NCI-H2081 (cell line): Measurements from ENCODE around the gene ANK2.

Experiments
- DNase-seq, 2 experiments: peaks; one replicate each; lab custom pipeline; 2025; lab: John Stamatoyannopoulos, UW

Gene ANK2

DNA sequence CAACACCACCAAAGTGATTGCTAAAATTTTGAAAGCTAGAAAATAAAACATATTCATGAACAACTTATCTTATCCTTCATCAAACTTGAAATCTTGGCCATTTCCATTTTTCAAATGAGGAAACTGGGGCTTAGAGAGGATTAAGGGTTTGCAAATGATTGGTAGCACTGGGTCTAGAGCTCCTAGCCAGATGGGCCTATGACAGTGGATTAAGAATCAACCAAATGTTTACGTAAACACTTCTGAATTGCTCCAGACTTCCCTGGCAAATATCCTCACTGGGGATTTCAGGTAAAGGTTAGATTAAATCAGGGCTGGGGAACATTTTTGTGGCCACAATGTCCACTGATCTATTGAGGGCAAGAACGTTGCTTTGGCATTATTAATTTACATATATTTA is 241.2 kb downstream of the ANK2 start:
- no peak for DNase-seq

DNA sequence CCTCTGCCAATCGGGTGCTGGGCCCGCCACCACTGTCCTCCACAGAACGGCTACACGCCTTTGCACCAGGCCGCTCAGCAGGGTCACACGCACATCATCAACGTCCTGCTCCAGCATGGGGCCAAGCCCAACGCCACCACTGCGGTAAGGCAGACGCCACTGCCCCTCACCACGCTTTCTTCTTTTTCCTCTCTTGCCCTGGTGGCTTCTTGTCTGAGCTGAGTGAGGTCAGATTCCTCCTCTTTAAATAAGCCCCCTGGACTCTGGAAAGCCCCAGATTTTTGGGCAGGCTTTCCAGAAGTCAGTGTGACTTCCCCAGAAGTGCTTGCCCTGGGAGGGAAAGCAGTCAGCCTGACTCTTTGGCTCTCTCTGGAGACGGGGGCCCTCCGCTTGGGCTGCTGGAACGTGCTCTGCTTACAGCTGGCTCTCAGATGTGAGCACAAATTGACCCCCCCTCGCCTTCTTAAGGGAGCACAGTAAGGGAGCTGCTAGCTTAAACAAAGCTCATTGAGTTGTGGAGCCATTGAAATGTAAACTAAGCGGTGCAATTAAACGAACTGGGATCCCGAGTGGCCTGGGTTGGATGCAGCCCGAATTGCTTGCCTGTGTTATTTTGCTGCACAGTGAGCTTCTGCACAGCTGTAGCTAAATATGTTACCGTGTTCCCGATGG is 243.1 kb downstream of the ANK2 start:
- DNase-seq = peak in 1 of 2 experiments; percentile 19

DNA sequence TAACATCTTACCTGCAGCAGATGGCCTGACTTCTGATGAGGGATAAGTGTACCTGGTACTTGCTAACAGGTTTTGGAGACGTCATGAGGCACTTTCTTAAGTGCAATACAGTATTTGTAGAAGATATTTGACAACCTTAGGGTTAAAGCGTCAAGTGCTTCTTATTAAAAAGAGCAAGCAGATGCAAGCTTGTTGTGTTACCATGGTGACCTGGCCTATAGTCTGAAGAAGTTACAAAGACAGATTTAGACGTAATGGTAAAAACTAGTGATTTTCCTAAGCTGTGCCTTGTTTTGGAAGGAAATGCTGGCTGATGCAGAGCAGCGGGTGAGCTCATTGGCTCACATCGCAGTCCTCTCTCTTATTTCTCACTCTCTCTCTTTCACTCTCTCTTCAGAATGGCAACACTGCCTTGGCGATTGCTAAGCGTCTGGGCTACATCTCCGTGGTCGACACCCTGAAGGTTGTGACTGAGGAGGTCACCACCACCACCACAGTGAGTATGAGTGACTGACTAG is 243.6 kb downstream of the ANK2 start:
- no peak for DNase-seq

DNA sequence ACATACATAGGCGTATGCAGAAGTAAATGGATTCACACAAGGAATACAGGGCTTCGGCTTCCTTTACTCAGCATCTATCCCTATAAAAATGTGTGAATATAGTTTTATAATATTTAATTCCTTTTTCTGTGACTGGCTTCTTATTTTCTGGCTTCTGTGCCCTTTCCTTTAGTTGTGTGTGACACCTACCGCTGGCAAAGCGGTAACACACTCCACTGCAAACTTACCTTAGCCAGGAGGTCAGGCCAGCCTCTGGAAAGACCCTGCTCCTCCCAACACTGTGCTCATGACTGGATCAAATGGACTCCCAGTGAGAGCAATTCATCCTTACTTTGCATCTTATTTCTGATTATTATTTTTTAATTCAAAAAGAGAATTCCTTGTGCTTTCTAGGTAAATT is 244.2 kb downstream of the ANK2 start:
- no peak for DNase-seq

DNA sequence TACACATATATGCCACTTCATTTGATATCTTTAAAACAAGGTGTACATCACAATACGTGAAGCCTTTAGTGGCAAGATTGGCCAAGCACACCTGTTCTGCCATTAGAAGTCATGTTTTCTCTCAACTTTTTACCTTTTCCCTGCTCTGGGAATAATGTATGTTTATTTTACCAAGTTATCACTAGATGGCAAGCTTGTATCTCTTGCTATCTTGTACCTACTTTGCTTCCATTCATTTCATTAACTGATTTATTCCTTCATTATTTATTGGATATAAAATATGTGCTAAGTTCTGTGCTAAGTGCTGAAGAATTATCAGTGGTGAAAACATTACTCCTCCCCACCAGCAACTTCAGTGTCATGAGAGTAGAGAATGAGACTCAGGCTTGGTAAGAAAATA is 245.5 kb downstream of the ANK2 start:
- DNase-seq = no peak

DNA sequence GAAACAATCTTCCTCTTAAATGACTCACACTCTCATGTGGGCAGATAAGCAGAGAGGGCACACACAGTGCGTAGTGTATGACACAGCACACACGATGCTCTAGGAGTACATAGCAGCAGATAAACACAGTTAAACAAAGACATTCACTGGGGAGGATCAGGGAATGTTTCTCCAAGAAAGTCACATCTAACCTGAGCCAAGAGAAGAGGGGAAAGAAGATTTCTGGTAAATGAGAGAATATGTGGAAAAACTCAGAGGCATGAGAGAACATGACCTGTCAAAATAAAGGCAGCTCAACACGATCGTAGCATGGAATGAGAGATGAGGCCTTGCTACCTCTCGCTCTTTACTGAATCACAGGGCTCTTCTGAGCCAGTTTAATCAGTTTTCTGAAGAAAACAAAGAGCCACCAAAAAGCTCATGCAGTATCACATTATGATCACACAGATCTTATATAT is 251.0 kb downstream of the ANK2 start:
- DNase-seq = no peak

DNA sequence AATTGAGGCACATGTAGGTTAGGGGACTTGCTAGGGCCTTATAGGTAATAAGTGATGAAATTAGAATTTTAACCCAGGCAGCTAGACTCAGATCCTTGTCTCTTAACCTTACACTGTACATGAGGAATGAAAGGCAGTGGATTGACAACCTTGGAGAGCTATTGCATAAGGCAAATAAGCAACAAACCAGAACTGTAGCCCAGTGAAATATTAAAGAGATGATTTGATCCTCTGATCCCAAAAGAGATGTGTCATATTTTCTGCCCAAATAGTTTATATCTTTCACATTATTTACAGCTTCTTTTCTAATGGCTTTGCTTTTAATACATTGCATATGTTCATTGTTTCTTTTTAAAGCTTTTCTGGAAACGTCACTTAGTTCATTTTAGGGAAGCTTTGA is 252.6 kb downstream of the ANK2 start:
- no peak for DNase-seq

DNA sequence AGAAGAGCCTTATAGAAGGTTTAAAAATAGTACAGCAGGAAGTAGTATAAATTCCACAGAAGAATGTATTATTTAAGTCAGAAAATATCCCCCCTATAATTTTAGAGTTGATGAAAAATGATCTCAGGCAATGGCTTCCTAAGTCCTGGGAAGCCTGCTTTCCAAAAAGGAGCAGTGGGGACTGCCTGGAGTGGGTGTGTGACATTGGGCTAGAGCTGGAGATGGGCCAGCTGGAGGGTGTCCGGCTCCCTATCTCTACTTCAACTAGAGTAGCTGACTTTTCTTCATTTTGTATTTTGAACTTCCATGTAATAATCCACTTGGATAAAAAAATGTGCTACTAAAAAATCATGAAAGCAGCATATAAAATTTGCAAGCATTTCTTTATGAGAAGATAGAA is 253.9 kb downstream of the ANK2 start:
- DNase-seq = no peak

DNA sequence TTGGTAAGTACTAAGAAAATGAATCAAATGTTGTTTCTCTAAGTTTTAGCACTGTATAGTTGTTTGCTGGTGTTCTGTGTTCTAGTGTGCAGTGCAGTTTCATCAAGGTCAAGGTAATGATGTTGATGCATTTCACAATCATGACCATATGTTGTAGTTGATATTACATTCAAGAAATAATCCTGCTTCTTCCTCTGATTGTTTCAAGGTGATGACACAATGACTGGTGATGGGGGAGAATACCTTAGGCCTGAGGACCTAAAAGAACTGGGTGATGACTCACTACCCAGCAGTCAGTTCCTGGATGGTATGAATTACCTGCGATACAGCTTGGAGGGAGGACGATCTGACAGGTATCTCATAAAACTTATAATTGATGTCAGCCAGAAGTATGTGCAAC is 261.6 kb downstream of the ANK2 start:
- DNase-seq = no peak

DNA sequence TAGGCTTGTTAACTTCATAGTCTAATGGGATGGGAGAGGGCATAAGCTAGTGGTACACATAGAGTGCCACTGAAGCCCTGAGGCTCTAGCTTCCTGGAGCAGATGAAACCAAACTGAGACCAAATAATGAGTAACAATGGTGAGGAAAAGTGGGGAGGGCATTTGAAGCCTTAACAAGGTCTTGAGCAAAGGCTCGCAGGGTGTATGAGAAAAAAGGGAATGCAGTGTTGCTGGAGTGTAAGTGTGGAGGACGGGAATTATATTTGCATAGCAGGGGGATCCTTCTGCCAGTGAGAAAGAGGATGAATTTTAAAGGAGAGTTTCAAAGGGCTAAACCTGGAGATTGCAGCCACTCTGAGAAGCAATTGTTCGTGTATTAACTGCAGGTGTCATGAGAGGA is 263.1 kb downstream of the ANK2 start:
- no peak for DNase-seq

DNA sequence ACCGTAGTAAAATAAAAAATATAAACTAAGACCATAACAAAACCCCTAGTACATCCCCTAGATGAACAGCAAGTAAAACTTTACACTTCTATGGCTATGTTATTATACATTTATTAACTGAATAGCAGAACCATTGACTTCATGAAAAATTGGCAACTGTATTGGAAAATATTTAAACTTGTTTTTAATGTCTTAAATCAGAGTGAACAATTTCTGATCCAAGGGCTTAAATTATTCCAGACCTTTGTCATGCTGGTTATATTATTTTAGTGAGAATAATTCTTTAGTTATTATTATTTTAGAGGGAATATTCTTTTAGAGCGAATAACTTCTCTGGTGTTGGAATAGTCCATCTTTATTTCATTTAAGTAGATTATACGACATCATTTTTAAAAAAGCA is 265.0 kb downstream of the ANK2 start:
- no peak for DNase-seq

DNA sequence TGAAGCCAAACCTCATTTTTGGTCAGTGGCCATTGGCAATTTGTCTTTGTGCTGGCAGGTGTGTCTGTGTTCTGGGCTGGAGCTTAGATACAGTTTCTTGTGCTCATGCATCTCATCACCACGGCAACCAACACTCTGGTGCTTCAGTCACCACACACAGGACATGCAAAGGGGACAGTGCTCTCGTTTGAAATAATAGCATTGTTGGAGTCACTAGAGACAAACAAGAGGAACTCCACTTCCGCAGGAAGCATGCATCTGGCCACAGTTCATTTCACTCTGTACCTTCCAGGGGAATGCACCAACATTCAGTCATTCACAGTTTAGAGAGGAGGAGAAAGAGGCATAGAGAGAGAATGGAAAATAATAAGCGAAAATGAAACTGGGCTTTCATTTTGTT is 267.4 kb downstream of the ANK2 start:
- no peak for DNase-seq

DNA sequence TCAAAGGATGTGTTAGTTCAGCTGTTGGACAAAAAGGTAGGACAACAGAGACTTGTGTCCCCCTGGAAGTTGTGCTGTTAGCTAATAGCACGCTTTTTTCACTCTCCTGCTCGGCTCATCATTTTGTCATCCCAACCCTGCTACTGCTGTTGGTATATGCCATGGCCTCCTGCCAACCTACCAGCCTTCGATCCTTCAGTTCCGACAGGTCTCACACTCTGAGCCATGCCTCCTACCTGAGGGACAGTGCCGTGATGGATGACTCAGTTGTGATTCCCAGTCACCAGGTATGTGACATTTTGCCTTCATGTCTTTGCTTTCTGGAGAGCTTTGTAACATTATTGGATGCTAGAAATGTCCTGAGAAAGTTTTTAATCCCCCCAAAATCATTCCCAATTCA is 268.1 kb downstream of the ANK2 start:
- no peak for DNase-seq

DNA sequence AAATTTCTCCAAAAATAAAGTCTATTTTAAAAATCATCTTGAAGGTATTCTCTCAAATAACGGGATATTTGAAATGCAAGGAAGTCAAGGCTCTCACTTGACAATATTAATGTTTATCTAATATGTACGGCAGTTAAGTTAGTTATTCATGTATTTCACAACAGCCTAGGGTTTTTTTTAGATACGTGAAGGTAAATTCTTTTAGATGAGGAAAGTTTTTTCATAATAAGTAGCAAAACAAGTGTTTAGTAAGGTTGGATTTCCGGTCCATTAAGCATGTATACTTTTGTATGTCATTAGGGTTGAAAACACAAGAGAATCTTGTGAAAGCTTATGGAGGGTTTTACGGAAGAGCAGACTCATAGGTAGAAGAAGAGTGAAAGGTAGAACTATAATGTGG is 273.3 kb downstream of the ANK2 start:
- no peak for DNase-seq

DNA sequence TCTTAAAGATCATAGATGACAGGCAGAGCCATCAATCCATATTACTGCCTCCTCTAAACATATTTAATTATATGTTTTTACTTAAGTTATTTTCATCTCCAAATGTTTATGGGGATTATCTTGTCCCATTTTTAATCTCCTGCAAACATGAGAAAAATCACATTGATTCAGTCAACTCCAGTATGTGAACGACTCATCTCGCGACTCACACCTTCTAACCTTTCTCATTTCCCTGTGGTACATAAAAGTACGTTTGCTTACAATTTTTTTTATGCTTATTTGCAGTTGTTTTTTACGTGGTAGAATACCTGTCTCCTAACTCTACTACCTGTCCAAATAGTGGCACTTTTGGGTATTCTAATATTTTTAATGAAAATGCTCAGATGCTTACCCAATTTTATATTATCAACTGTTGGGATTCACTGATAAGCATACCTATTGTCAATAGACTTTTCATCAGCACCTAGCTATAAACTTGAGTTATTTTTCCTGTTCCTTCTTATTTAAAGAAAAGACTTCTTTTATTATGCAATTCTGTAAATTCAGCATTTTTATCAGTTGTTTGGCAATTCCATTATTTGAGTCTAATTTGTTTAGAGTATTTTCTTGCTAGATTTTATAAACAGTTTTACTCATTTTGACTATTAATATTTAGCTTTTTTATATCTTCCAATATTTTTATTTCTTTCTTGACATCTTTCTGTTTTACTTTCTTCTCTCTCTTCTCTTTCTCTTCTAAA is 276.6 kb downstream of the ANK2 start:
- no peak for DNase-seq

DNA sequence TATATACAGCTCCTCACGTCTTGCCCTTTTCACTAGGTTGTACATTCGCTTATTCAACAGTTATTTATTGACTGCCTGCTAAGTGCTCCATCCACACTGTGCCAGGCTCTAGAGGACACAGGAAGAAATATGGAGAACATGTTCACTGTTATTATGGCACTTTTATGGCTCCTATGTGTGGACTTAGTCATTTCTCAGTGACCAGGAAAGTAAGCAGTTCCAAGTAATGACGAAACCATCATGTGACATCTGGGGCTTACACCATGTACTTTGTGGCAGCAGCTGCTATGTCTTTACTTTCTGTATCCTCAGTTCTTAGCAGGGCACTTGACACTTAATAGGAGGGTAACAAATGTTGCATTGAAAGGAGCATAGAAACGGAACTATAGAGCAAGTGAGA is 278.0 kb downstream of the ANK2 start:
- DNase-seq = no peak

DNA sequence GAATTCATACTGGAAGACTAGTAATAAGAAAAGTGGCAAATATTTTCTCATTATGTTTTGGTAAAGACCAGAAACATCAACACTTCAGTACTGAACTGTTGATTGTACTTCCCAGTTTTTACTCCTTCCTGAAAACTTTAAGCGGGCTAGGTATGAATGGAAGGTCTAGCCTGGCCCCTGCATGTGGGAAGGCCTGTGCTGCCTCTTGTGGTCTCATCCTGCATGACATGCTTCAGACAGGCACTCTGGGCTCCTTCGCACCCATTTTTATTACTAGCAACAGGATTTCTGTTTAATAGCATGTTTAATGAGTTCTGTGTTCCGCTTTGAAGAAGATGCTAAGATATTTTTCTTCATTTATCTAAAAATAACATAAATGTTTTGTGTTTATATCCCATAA is 279.1 kb downstream of the ANK2 start:
- no peak for DNase-seq

DNA sequence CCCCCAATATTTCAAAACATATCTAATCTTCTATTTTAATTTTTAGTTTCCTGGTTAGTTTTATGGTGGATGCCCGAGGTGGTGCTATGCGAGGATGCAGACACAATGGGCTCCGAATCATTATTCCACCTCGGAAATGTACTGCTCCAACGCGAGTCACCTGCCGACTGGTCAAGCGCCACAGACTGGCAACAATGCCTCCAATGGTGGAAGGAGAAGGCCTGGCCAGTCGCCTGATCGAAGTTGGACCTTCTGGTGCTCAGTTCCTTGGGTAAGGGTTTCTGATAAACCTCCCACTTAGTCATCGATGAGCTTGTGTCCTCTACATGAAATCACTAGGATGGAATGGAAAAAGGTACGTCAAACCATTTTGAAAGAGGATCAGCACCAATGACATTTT is 280.7 kb downstream of the ANK2 start:
- no peak for DNase-seq

DNA sequence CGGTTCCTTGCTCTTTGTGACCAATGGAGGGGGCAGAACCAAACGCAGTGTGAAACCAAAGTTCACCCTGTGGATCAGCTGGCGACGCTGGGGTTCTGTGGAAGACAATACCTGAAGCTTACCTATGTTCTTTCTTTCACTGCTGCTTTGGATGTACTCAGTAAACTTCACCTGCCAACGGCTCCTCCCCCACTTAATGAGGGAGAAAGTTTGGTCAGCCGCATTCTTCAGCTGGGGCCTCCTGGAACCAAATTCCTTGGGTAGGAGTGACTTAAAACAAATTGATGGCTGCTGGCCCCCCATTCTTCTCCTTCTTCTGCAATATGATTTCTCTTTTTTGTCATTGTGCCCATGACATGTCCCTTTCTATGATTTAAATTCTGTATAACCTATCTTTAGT is 282.4 kb downstream of the ANK2 start:
- DNase-seq = no peak

DNA sequence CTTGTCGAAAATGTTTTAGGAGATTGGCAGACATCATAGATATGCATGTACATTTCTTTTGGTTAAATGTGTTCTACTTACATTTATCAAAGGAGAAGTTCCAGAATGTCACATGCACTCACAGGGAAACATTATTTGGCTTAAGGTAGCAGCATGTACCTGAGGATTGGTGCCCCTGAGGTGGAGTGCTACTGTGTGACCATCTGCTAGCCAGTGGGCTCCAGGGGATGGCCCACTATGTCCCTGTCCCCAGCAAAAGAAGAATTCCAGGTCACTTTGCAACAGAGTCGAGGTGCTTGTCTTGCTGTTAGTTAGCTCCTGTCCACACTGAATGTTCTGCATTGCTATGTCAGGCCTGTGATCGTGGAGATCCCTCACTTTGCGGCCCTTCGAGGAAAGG is 283.2 kb downstream of the ANK2 start:
- no peak for DNase-seq

DNA sequence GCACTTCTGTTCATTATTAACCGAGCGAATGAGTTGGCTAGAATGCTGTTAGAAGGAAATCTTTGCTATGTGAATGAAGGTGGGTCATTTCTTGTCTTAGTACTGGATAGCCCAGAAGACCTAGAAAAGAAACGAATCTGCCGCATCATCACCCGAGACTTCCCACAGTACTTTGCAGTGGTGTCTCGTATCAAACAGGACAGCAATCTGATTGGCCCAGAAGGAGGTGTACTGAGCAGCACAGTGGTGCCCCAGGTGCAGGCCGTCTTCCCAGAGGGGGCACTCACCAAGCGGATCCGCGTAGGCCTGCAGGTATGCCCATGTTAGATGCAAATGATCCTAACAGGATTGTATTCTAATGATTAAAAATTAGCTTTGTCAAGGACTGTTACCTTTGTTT is 286.3 kb downstream of the ANK2 start:
- DNase-seq = no peak

DNA sequence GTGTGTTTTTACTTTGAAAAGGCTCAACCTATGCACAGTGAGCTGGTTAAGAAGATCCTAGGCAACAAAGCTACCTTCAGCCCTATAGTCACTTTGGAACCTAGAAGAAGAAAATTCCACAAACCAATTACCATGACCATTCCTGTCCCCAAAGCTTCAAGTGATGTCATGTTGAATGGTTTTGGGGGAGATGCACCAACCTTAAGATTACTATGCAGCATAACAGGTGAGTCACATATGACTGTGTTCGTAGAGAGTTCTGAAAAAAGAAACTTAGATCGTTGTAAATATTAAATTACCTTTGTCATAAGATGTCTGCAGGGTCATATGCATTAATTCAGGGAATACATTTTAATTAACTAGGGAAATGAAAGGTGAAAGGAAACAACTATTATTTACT is 287.1 kb downstream of the ANK2 start:
- no peak for DNase-seq

DNA sequence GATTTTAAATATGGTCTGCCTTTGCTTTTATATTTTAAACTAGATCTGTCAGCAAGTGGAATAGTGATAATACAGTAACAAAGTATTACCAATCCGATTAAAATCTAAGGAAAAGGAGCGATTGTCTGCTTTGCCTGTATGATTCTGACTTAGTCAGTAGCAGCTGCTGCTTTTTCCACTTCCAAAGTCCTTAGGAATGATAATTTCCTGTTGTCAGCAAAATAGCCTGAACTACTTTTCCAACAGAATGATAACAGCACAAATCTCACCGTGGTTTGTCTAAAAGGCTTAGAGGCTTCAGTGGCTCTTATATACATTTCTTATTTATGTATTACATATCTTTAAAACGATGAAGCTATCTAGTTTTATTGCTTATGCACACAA is 290.0 kb downstream of the ANK2 start:
- DNase-seq = no peak

DNA sequence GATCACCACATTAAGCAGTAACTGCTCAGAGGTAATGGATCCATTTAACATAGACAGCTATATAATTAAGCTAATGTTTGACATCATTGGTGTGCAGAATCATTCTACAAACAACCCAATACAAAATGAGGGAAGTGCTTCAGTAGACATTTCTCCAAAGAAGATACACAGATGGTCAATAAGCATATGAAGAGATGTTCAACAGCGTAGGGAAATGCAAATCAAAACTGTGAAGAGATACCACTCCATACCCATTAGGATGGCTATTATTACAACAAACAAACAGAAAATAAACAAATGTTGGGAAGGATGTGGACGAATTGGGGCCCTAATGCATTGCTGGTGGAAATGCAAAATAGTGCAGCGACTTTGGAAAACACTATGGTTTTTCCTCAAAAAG is 294.6 kb downstream of the ANK2 start:
- DNase-seq = peak in 1 of 2 experiments; percentile 39
